Endodermal cell (in vitro differentiated cells): ENCODE measurements around the gene ASCL2. TPM values are rescaled to one million over a fixed set of nuclear protein-coding genes. Genes with fewer than 3 reads are reported as not detected.

Experiments
- DNase-seq: peaks from one replicate; pipeline ENCODE4 v3.0.0-alpha.2; 2017
- H3K27ac ChIP-seq: 2 replicates; pipeline ENCODE4 v1.5.1; 2013; ENCODE audit warnings: mild to moderate bottlenecking, low read depth, low read length, moderate library complexity
- H3K27me3 ChIP-seq: 2 replicates; pipeline ENCODE4 v1.6.1; 2013; ENCODE audit warnings: mild to moderate bottlenecking, low read length, moderate library complexity; ENCODE audit not compliant: insufficient read depth, control insufficient read depth, poor library complexity, severe bottlenecking
- H3K36me3 ChIP-seq: 2 replicates; pipeline ENCODE4 v1.7.0; 2013; ENCODE audit warnings: mild to moderate bottlenecking, low read length, moderate library complexity; ENCODE audit not compliant: control insufficient read depth, insufficient read depth
- H3K4me1 ChIP-seq: one replicate; pipeline ENCODE4 v1.7.0; 2013; ENCODE audit warnings: low read length; ENCODE audit not compliant: control insufficient read depth, insufficient read depth
- H3K4me3 ChIP-seq: 2 replicates; pipeline ENCODE4 v1.5.1; 2013; ENCODE audit warnings: mild to moderate bottlenecking, low read length, moderate library complexity
- H3K9ac ChIP-seq: 2 replicates; pipeline ENCODE4 v1.6.1; 2013; ENCODE audit warnings: mild to moderate bottlenecking, low read length, moderate library complexity; ENCODE audit not compliant: poor library complexity, severe bottlenecking; ENCODE audit errors: extremely low read depth
- H3K9me3 ChIP-seq: 2 replicates; pipeline ENCODE4 v1.6.1; 2013; ENCODE audit warnings: mild to moderate bottlenecking, low read length, moderate library complexity; ENCODE audit not compliant: control insufficient read depth
- H3K27ac Mint-ChIP-seq: 2 replicates; pipeline ENCODE4 v1.8.0; 2020; ENCODE audit warnings: mixed read lengths
- H3K27me3 Mint-ChIP-seq: 2 replicates; pipeline ENCODE4 v1.8.0; 2021; ENCODE audit warnings: mild to moderate bottlenecking, mixed read lengths; ENCODE audit not compliant: insufficient read depth
- H3K36me3 Mint-ChIP-seq: 2 replicates; pipeline ENCODE4 v1.8.0; 2020; ENCODE audit warnings: low read depth, mixed read lengths
- H3K4me1 Mint-ChIP-seq: 2 replicates; pipeline ENCODE4 v1.8.0; 2020; ENCODE audit warnings: mixed read lengths
- H3K4me3 Mint-ChIP-seq: 2 replicates; pipeline ENCODE4 v1.8.0; 2020; ENCODE audit warnings: mild to moderate bottlenecking, moderate library complexity, mixed read lengths
- H3K9me3 Mint-ChIP-seq: 2 replicates; pipeline ENCODE4 v1.8.0; 2020; ENCODE audit warnings: mild to moderate bottlenecking, mixed read lengths
- CTCF ChIP-seq: fragments of 200-600 bp; sonication (generic); conservative IDR thresholded peaks from 2 replicates; pipeline ENCODE4 v1.5.0; 2021; ENCODE audit warnings: antibody characterized with exemption, mild to moderate bottlenecking
- WGBS, 2 experiments: methylation state at CpG; one replicate each; pipeline versions ENCODE4 v1.1.5 to v1.1.7; 2013; ENCODE audit warnings: missing lambda C conversion rate in 2 of 2, mixed read lengths in 1 of 2; ENCODE audit not compliant: insufficient coverage in 1 of 2, insufficient read length in 1 of 2; 5-methylcytosine and 5-hydroxymethylcytosine counted together
- total RNA-seq, 2 donors: library from RNA; stranded (reverse); fragmentation: NEBNext Ultra II Directional in 1 of 2; extraction: Animal tissue kit (Norgen Biotek cat#: 25700) in 1 of 2; gene quantifications; 2 replicates in 1 of 2; 3 replicates in 1 of 2; pipeline ENCODE4 v1.2.1, GENCODE V29; 2021

ASCL2 gene
- total RNA-seq, 2 donors from 2014 or later: not detected

GRCh38 chr11:2221591-2221990 lies 48.8 kb downstream of the ASCL2 start:
- Histone ChIP-seq H3K9ac (no peak overlapping the region), H3K27ac (no peak overlapping the region), H3K4me1 (no peaks in the 10 kb centered on the region), H3K27me3 (no peaks in the 10 kb centered on the region), H3K9me3 (no peaks in the 10 kb centered on the region), H3K36me3 (no peaks in the 10 kb centered on the region), H3K4me3 (no peak overlapping the region)
- Mint-ChIP-seq H3K9me3 (peaks cover 5% of the 10 kb centered on the region), H3K27ac (no peak overlapping the region), H3K27me3 (peaks cover 42% of the 10 kb centered on the region), H3K4me1 (no peaks in the 10 kb centered on the region), H3K36me3 (no peaks in the 10 kb centered on the region), H3K4me3 (no peak overlapping the region)
- 89% methylated on average over 1 of the region's 1 CpG; no CpG with 5 or more reads in 1 of the 2 experiments for WGBS, 2 experiments
- TF ChIP-seq CTCF: no peak
- DNase-seq: no peak

GRCh38 chr11:2221024-2221423 lies 49.4 kb downstream of the ASCL2 start:
- no peaks in the 10 kb centered on the region for H3K4me1 Mint-ChIP-seq
- no peaks in the 10 kb centered on the region for H3K36me3 Mint-ChIP-seq
- peaks cover 42% of the 10 kb centered on the region for H3K27me3 Mint-ChIP-seq
- H3K27ac ChIP-seq: no peak overlapping the region
- H3K27me3 ChIP-seq: no peaks in the 10 kb centered on the region
- no peak overlapping the region for H3K9ac ChIP-seq
- TF ChIP-seq CTCF: no peak
- H3K4me1 ChIP-seq: no peaks in the 10 kb centered on the region
- 91 to 95% methylated on average over 1 of the region's 1 CpG for WGBS, 2 experiments
- H3K36me3 ChIP-seq: no peaks in the 10 kb centered on the region
- no peak overlapping the region for H3K27ac Mint-ChIP-seq
- H3K9me3 Mint-ChIP-seq: peaks cover 3% of the 10 kb centered on the region
- no peak overlapping the region for H3K4me3 ChIP-seq
- no peak overlapping the region for H3K4me3 Mint-ChIP-seq
- DNase-seq: no peak
- no peaks in the 10 kb centered on the region for H3K9me3 ChIP-seq

- H3K9me3 ChIP-seq: no peaks in the 10 kb centered on the region
- no peak overlapping the region for H3K4me3 ChIP-seq
- H3K27ac Mint-ChIP-seq: no peak overlapping the region
- no peaks in the 10 kb centered on the region for H3K9me3 Mint-ChIP-seq
- no peaks in the 10 kb centered on the region for H3K4me1 Mint-ChIP-seq
- H3K36me3 Mint-ChIP-seq: no peaks in the 10 kb centered on the region
- no peak overlapping the region for H3K27ac ChIP-seq
- H3K27me3 ChIP-seq: no peaks in the 10 kb centered on the region
- 86 to 87% methylated on average over 1 to 3 of the region's 3 CpGs for WGBS, 2 experiments
- DNase-seq: no peak
- no peak overlapping the region for H3K9ac ChIP-seq
- H3K4me3 Mint-ChIP-seq: no peak overlapping the region
- H3K27me3 Mint-ChIP-seq: peaks cover 42% of the 10 kb centered on the region
- H3K4me1 ChIP-seq: no peaks in the 10 kb centered on the region
- H3K36me3 ChIP-seq: no peaks in the 10 kb centered on the region
- no peak for TF ChIP-seq CTCF
Observed at GRCh38 chr11:2220173-2220771, 50.1 kb downstream of the ASCL2 start.
